ENCODE measurements around the gene ADGRB3. TPM values are rescaled to one million over a fixed set of nuclear protein-coding genes. Genes with fewer than 3 reads are reported as not detected.
"Not testable (repeated sequence)": the region's sequence is repeated elsewhere in the genome, so short reads cannot be mapped to it uniquely, and the experiment has no call there.

ADGRB3 gene
- total RNA-seq, 4 donors from 2014 or later: 0.30 to 0.94 (median 0.35) TPM

DNA sequence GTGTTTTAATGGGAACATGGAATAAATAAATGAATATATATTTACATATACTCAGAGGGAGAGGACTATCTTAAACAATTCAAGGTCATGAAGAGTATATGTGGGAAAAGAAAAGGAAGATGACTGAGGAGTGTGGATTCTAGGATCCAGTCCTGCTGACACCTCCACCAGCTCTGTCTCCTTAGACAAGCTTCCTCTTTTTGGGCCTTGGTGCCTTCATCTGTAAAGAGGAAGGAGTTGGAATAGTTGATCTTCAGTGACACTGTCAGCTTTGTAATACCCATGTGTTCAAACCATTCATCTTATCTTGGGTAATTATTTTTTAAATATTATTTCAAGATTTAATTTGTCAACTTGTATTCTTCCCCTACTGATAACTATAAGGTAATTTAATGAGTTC lies 338.0 kb downstream of the ADGRB3 start:
- no peak overlapping the region for H3K4me3 ChIP-seq (ENCODE audit: low read depth, poor library complexity, severe bottlenecking)
- TF ChIP-seq, protein P1, sequence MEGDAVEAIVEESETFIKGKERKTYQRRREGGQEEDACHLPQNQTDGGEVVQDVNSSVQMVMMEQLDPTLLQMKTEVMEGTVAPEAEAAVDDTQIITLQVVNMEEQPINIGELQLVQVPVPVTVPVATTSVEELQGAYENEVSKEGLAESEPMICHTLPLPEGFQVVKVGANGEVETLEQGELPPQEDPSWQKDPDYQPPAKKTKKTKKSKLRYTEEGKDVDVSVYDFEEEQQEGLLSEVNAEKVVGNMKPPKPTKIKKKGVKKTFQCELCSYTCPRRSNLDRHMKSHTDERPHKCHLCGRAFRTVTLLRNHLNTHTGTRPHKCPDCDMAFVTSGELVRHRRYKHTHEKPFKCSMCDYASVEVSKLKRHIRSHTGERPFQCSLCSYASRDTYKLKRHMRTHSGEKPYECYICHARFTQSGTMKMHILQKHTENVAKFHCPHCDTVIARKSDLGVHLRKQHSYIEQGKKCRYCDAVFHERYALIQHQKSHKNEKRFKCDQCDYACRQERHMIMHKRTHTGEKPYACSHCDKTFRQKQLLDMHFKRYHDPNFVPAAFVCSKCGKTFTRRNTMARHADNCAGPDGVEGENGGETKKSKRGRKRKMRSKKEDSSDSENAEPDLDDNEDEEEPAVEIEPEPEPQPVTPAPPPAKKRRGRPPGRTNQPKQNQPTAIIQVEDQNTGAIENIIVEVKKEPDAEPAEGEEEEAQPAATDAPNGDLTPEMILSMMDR (IDR thresholded peaks at IDR 0.05): no peak
- TF ChIP-seq POLR2A (IDR thresholded peaks at IDR 0.05): no peak
- DNase-seq (ENCODE audit: low spot score in 2 of 2): no peak
- intact Hi-C loops (cut with DNase I; ENCODE audit: low total_unique reads): no loop called here

DNA sequence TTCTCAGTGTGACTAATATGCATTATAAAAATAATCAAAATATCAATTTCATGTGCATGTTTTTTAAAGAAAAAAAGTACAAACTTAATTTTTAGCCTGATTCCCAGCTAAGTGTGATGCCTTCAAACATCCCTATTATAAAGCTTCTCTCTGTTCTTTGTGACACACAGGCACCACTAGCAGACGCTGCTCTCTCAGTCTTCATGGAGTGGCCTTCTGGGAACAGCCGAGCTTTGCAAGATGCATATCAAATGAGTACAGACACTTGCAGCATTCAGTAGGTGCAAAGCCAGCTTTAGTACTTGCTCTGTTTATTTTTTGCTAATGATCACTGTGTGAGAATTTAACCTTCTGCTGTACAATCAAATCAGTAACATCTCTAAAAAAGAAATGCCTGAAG lies 340.0 kb downstream of the ADGRB3 start:
- intact Hi-C loops (cut with DNase I; ENCODE audit: low total_unique reads): no loop called here
- no peak for TF ChIP-seq POLR2A (IDR thresholded peaks at IDR 0.05)
- TF ChIP-seq, protein P1 (IDR thresholded peaks at IDR 0.05): no peak
- DNase-seq (ENCODE audit: low spot score in 2 of 2): no peak
- WGBS, 2 donors: 29% methylated on average over 2 of the region's 2 CpGs
- H3K4me3 ChIP-seq (ENCODE audit: low read depth, poor library complexity, severe bottlenecking): no peak overlapping the region

DNA sequence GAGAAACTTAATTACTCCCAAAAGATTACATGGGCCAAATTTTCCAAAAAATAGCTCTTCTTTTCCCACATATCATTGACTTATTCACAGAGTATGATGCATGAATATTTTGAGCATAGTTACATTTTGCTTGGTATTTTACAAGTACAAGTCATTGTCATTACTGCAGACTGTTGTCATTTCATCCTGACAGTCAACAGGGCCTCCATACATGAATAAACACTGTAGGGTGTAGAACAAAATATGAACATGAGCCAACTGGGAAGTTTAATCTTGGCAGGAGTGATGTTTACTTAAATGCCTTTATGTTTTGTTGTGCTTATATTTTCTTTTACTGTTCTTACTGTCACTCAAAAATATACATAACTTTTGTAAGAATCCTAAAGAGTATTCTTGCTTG lies 340.7 kb downstream of the ADGRB3 start:
- intact Hi-C loops (cut with DNase I; ENCODE audit: low total_unique reads): no loop called here
- no peak for TF ChIP-seq POLR2A (IDR thresholded peaks at IDR 0.05)
- TF ChIP-seq, protein P1 (IDR thresholded peaks at IDR 0.05): no peak

DNA sequence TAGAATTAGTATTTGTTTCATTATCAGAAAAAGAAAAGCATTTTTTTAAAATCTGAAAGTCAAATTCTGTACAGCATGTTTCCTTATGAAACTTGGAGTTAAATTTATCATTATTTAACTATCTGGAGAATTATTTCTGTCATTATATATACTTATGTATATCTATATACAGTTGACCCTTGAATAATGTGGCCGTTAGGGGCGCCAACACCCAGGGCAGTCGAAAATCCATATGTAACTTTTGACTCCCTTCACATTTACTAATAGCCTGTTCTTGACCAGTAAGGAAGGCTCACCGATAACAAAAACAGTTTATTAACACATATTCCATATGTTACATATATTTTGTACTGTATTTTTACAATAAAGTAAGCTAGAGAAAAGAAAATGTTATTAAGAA lies 341.2 kb downstream of the ADGRB3 start:
- WGBS, 2 donors: 84 to 85% methylated on average over 4 of the region's 4 CpGs
- intact Hi-C loops (cut with DNase I; ENCODE audit: low total_unique reads): no loop called here
- TF ChIP-seq, protein P1 (IDR thresholded peaks at IDR 0.05): no peak
- no peak for TF ChIP-seq POLR2A (IDR thresholded peaks at IDR 0.05)
- no peak for DNase-seq (ENCODE audit: low spot score in 2 of 2)
- H3K4me3 ChIP-seq (ENCODE audit: low read depth, poor library complexity, severe bottlenecking): no peak overlapping the region

More for the DNA sequence above, 340.7 kb downstream of the ADGRB3 start:
- no peak overlapping the region for H3K4me3 ChIP-seq (ENCODE audit: low read depth, poor library complexity, severe bottlenecking)
- no peak for DNase-seq (ENCODE audit: low spot score in 2 of 2)

DNA sequence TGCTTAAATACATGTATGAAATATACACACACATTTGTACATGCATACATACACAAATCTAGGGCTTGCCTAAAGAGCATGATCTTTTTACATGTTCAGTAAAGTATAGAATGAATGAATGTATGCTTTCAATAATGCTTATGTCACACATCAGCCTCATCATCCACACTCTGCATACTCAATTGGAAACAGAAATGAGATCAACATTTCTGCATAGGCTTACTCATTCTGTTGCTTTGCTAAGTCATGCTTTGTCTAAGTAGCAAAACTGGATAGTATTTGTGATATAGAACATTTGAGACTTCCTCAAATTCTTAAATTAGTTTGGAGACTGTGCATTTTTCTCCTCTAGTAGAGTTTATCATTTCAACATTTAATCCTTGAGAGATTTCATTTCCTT lies 343.3 kb downstream of the ADGRB3 start:
- intact Hi-C loops (cut with DNase I; ENCODE audit: low total_unique reads): no loop called here
- no peak for DNase-seq (ENCODE audit: low spot score in 2 of 2)
- TF ChIP-seq, protein P1 (IDR thresholded peaks at IDR 0.05): no peak
- TF ChIP-seq POLR2A (IDR thresholded peaks at IDR 0.05): no peak
- H3K4me3 ChIP-seq (ENCODE audit: low read depth, poor library complexity, severe bottlenecking): no peak overlapping the region

DNA sequence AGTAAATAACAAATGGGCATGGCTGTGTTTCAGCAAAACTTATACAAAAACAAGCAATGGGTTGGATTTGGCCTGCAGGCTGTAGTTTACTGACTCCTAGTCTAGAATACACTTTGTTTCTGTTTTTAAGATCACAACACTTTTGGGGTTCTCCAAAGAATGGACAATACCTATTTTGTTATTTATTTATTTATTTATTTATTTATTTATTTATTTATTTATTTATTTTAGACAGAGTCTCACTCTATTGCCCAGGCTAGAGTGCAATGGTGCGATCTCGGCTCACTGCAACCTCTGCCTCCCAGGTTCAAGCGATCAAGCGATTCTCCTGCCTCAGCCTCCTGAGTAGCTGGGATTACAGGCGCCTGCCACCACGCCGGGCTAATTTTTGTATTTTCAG lies 346.6 kb downstream of the ADGRB3 start:
- H3K4me3 ChIP-seq (ENCODE audit: low read depth, poor library complexity, severe bottlenecking); intact Hi-C loops (cut with DNase I; ENCODE audit: low total_unique reads): not testable (repeated sequence)
- 93 to 95% methylated on average over 6 to 7 of the region's 7 CpGs for WGBS, 2 donors

More for the DNA sequence above, 346.6 kb downstream of the ADGRB3 start:
- not testable (repeated sequence) for DNase-seq (ENCODE audit: low spot score in 2 of 2)

Measured in lower leg skin (tissue), 4 donors.